Activated CD4-positive, alpha-beta T cell treated with anti-CD3 and anti-CD28 coated beads, Interleukin-2, amount 50 U/mL, for 1 hour (primary cell): ENCODE measurements around the gene GRAMD4.

Experiments
- DNase-seq: peaks from one replicate; pipeline ENCODE4 v3.0.0-alpha.2; 2020

GRAMD4 gene

GRCh38 chr22:46696614-46697013 is 76.4 kb downstream of the GRAMD4 start:
- DNase-seq, result no peak

- no peak for DNase-seq
These were observed 77.8 kb downstream of the GRAMD4 start for GRCh38 chr22:46697811-46698515.

- no peak for DNase-seq
These were observed 78.9 kb downstream of the GRAMD4 start for GRCh38 chr22:46699091-46699490.

- no peak for DNase-seq
These were observed 81.1 kb downstream of the GRAMD4 start for GRCh38 chr22:46701262-46701661.

- DNase-seq, result no peak
These were observed 83.2 kb downstream of the GRAMD4 start for GRCh38 chr22:46703171-46703995.

- DNase-seq, result no peak
These were observed 83.8 kb downstream of the GRAMD4 start for GRCh38 chr22:46703996-46704370.

- DNase-seq, result no peak
These were observed 85.9 kb downstream of the GRAMD4 start for GRCh38 chr22:46706060-46706459.

GRCh38 chr22:46707305-46707704 is 87.1 kb downstream of the GRAMD4 start:
- no peak for DNase-seq

GRCh38 chr22:46707827-46708570 is 87.8 kb downstream of the GRAMD4 start:
- no peak for DNase-seq

GRCh38 chr22:46708766-46709330 is 88.7 kb downstream of the GRAMD4 start:
- no peak for DNase-seq

- DNase-seq, result no peak
These were observed 90.6 kb downstream of the GRAMD4 start for GRCh38 chr22:46710806-46711205.

GRCh38 chr22:46712288-46712687 is 92.1 kb downstream of the GRAMD4 start:
- no peak for DNase-seq

GRCh38 chr22:46714550-46714949 is 94.4 kb downstream of the GRAMD4 start:
- no peak for DNase-seq

- no peak for DNase-seq
These were observed 99.7 kb downstream of the GRAMD4 start for GRCh38 chr22:46719921-46720320.

- no peak for DNase-seq
These were observed 101.4 kb downstream of the GRAMD4 start for GRCh38 chr22:46721501-46722085.

GRCh38 chr22:46723882-46724281 is 103.7 kb downstream of the GRAMD4 start:
- no peak for DNase-seq

- DNase-seq, result no peak
These were observed 104.9 kb downstream of the GRAMD4 start for GRCh38 chr22:46725096-46725495.

GRCh38 chr22:46726066-46726985 is 106.1 kb downstream of the GRAMD4 start:
- DNase-seq, result no peak

GRCh38 chr22:46726986-46727317 is 106.8 kb downstream of the GRAMD4 start:
- no peak for DNase-seq

GRCh38 chr22:46727813-46728364 is 107.7 kb downstream of the GRAMD4 start:
- DNase-seq, result no peak

- no peak for DNase-seq
These were observed 108.3 kb downstream of the GRAMD4 start for GRCh38 chr22:46728470-46728869.
